Measurements from ENCODE around the gene AP2B1.

Gene AP2B1

DNA sequence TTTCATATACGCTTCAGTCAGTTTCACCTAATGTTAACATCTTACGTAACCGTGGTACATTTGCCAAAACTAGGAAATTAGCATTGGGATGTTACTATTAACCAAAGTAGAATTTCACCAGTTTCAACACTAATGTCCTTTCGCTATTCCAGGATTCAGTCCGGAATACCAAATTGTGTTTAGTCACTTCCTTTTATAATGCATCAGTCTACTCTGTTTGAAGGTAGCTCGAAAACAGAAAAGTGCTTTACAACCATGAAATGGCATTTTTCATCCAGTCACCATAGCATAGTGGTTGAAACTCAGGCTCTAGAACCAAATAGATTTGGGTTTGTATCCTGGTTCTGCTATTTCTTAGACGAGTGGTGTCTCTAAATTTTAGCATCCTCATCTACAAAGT lies 29.4 kb downstream of the AP2B1 start:
- Histone ChIP-seq H3K27me3 (ENCODE audit: insufficient read depth, low read depth, severe bottlenecking) (no peaks in the 10 kb centered on the region), H3K27ac (no peak overlapping the region), H3K4me3 (ENCODE audit: low read depth, low read length) (no peak overlapping the region), H3K36me3 (peaks cover 22% of the 10 kb centered on the region), H3K9me3 (ENCODE audit: severe bottlenecking) (no peaks in the 10 kb centered on the region)
- no peak for DNase-seq
- TF ChIP-seq, protein P1, sequence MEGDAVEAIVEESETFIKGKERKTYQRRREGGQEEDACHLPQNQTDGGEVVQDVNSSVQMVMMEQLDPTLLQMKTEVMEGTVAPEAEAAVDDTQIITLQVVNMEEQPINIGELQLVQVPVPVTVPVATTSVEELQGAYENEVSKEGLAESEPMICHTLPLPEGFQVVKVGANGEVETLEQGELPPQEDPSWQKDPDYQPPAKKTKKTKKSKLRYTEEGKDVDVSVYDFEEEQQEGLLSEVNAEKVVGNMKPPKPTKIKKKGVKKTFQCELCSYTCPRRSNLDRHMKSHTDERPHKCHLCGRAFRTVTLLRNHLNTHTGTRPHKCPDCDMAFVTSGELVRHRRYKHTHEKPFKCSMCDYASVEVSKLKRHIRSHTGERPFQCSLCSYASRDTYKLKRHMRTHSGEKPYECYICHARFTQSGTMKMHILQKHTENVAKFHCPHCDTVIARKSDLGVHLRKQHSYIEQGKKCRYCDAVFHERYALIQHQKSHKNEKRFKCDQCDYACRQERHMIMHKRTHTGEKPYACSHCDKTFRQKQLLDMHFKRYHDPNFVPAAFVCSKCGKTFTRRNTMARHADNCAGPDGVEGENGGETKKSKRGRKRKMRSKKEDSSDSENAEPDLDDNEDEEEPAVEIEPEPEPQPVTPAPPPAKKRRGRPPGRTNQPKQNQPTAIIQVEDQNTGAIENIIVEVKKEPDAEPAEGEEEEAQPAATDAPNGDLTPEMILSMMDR (IDR thresholded peaks at IDR 0.05; ENCODE audit: low read depth, low read length): no peak

DNA sequence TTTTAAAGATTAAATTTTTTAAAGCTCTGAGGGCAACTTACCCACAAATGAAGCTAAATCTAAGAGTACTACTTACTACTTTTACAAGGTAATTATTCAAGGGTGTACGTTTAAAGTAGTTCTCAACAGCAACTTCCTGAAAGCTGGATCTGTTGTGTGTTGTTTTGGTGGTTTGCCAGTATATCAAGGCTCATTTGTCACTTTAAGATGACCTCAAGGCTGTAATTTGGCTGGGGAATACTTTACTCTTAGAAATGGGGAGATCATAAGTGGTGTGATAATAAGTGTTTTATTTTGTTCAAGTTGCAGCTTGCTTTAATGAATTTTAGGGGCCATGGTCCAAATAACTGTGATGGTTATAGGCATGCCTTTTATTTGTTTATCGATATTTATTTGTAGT lies 30.4 kb downstream of the AP2B1 start:
- Histone ChIP-seq H3K4me3 (ENCODE audit: low read depth, low read length) (no peak overlapping the region), H3K27ac (no peak overlapping the region), H3K9me3 (ENCODE audit: severe bottlenecking) (no peaks in the 10 kb centered on the region), H3K36me3 (peaks cover 21% of the 10 kb centered on the region), H3K27me3 (ENCODE audit: insufficient read depth, low read depth, severe bottlenecking) (no peaks in the 10 kb centered on the region)
- no peak for DNase-seq
- TF ChIP-seq, protein P1 (IDR thresholded peaks at IDR 0.05; ENCODE audit: low read depth, low read length): no peak

GRCh38 chr17:35618628-35619027 lies 31.5 kb downstream of the AP2B1 start:
- Histone ChIP-seq H3K9me3 (ENCODE audit: severe bottlenecking) (no peaks in the 10 kb centered on the region), H3K27me3 (ENCODE audit: insufficient read depth, low read depth, severe bottlenecking) (no peaks in the 10 kb centered on the region), H3K27ac (no peak overlapping the region), H3K36me3 (peaks cover 20% of the 10 kb centered on the region), H3K4me3 (ENCODE audit: low read depth, low read length) (no peak overlapping the region)
- no peak for DNase-seq
- TF ChIP-seq, protein P1 (IDR thresholded peaks at IDR 0.05; ENCODE audit: low read depth, low read length): no peak

- Histone ChIP-seq H3K4me3 (ENCODE audit: low read depth, low read length) (no peak overlapping the region), H3K36me3 (peaks cover 35% of the 10 kb centered on the region), H3K27me3 (ENCODE audit: insufficient read depth, low read depth, severe bottlenecking) (no peaks in the 10 kb centered on the region), H3K9me3 (ENCODE audit: severe bottlenecking) (no peaks in the 10 kb centered on the region), H3K27ac (no peak overlapping the region)
- DNase-seq: no peak
- TF ChIP-seq, protein P1 (IDR thresholded peaks at IDR 0.05; ENCODE audit: low read depth, low read length): no peak
Measured at GRCh38 chr17:35621768-35622167, 34.6 kb downstream of the AP2B1 start.

DNA sequence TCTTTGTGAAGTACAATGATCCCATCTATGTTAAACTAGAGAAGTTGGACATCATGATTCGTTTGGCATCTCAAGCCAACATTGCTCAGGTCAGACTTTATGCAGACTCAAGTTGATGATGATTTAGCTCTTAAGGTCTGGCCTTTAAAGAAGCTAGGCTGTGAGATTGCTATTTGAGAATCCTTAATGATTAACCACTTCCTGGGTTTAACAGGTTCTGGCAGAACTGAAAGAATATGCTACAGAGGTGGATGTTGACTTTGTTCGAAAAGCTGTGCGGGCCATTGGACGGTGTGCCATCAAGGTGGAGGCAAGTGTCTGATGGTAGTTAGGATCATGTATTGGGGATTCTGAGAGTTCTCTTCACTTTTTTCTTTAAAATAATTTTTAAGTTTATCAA lies 40.3 kb downstream of the AP2B1 start:
- Histone ChIP-seq H3K9me3 (ENCODE audit: severe bottlenecking) (no peaks in the 10 kb centered on the region), H3K4me3 (ENCODE audit: low read depth, low read length) (no peak overlapping the region), H3K27ac (no peak overlapping the region), H3K27me3 (ENCODE audit: insufficient read depth, low read depth, severe bottlenecking) (no peaks in the 10 kb centered on the region), H3K36me3 (peaks cover 68% of the 10 kb centered on the region)
- no peak for DNase-seq
- TF ChIP-seq, protein P1 (IDR thresholded peaks at IDR 0.05; ENCODE audit: low read depth, low read length): no peak

GRCh38 chr17:35630530-35631148 lies 43.5 kb downstream of the AP2B1 start:
- H3K9me3 ChIP-seq (ENCODE audit: severe bottlenecking): no peaks in the 10 kb centered on the region
- TF ChIP-seq, protein P1 (IDR thresholded peaks at IDR 0.05; ENCODE audit: low read depth, low read length): no peak
- DNase-seq: no peak
- H3K27ac ChIP-seq: no peak overlapping the region
- no peak overlapping the region for H3K4me3 ChIP-seq (ENCODE audit: low read depth, low read length)
- peaks cover 69% of the 10 kb centered on the region for H3K36me3 ChIP-seq
- no peaks in the 10 kb centered on the region for H3K27me3 ChIP-seq (ENCODE audit: insufficient read depth, low read depth, severe bottlenecking)

All from WERI-Rb-1 (cell line).